COR-L47 (cell line): ENCODE data around the gene ALPK1.

Source experiments
- DNase-seq: peaks from one replicate; lab custom pipeline; 2025; lab: John Stamatoyannopoulos, UW

Gene ALPK1

GRCh38 chr4:112328734-112329130 lies 31.6 kb downstream of the ALPK1 start:
- DNase-seq: no peak

DNA sequence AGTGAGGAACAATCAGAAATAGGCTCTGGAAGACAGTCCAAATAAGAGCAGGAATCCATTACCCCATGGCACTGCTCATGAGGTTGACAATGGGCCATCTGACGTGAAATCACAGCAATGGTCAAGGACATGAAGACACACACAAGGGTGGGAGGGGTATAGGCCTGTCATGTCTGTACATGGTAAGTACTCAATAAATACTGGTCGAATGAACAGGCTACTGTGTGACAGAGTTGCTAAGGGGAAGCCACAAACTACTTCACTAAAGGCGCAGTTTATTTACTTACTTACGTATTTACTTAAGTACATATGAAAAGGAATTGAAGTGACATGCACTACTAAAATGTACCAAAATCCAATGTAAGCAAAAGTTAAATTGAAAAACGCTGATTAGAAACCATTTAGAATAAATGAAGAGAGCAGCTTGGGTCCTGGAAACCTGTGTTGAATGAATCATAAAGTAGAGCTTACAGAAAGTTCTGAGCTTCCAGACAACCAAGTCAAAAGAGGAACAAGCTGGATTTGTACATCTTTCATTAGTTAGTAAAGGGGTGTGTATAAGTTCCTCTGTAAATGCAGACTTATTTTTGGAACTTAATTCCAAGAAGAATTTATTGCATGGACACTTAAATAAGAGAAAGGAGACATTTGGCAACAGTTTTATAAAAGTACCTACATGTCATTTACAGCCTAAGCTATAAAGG lies 32.7 kb downstream of the ALPK1 start:
- DNase-seq: no peak

GRCh38 chr4:112330921-112331320 lies 33.8 kb downstream of the ALPK1 start:
- no peak for DNase-seq

- DNase-seq: no peak
These were observed 35.2 kb downstream of the ALPK1 start for GRCh38 chr4:112332398-112332797.

DNA sequence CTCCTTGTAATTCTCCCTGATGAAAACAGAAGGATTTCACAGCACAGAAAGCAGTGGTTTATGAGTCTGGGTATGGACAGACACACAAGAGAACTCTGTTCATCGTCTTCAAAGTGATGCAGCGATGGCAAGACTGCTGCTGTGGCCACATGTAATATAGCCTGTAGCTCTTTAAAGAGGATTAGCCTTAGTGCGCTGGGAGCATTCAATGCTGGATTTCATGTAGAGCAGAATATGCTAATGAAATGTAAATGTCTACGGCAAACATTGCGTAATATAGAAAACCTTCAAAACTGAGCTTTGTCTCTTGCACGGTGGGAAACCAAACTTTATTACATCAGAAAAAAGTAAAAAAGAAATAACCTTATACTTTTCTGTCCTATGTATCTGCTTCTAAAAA lies 42.9 kb downstream of the ALPK1 start:
- DNase-seq: no peak

GRCh38 chr4:112341033-112341432 lies 43.9 kb downstream of the ALPK1 start:
- DNase-seq: no peak

GRCh38 chr4:112343330-112344080 lies 46.3 kb downstream of the ALPK1 start:
- peak; percentile 31 for DNase-seq

GRCh38 chr4:112348488-112349158 lies 51.5 kb downstream of the ALPK1 start:
- peak; percentile 22 for DNase-seq

- no peak for DNase-seq
These were observed 55.6 kb downstream of the ALPK1 start for GRCh38 chr4:112352736-112353135.

DNA sequence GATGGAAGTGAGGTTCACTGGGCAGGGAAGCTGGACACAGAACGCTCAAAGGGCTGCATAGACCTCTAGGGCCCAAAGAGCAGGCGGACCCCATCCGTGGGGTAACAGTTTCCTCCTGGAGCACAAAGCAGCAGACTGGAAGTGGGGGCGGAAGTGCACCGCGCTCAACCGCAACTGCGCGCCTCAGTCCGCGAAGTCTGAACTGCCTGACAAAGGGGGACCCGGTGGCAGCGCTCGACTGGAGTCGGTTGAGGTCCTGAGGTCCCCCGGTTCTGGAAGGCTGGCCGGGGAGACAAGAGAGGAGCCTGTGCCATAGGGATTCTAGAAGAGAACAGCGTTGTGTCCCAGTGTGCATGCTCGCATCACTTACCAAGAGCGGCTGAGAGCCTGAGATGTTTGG lies 58.5 kb downstream of the ALPK1 start:
- no peak for DNase-seq

DNA sequence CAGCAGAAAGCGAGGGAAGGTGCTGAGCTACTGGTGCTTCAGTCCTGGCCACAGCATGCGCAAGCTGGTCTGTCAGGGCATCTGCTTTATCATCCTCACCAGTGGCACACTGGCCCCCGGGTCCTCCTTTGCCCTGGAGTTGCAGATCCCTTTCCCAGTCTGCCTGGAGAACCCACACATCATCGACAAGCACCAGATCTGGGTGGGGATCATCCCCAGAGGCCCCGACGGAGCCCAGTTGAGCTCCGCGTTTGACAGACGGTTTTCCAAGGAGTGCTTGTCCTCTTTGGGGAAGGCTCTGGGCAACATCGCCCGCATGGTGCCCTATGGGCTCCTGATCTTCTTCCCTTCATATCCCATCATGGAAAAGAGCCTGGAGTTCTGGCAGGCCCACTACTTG lies 60.3 kb downstream of the ALPK1 start:
- DNase-seq: no peak

DNA sequence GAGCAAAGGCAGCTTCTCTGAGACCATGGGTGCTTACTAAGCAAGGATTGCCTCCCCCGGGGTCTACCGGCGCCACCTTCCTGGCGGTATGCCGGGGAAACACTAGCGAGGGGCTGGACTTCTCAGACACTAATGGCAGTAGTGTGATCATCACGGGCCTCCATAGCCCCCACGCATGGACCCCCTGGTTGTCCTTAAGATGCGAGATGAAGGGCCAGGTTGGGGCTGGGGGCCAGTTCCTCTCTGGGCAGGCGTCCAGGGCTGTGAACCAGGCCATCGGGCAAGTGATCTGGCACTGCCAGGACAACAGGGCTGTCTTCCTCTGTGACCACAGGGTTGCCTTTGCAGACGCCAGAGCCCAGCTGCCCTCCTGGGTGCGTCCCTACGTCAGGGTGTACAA lies 60.7 kb downstream of the ALPK1 start:
- DNase-seq: no peak

GRCh38 chr4:112358415-112358814 lies 61.2 kb downstream of the ALPK1 start:
- no peak for DNase-seq

DNA sequence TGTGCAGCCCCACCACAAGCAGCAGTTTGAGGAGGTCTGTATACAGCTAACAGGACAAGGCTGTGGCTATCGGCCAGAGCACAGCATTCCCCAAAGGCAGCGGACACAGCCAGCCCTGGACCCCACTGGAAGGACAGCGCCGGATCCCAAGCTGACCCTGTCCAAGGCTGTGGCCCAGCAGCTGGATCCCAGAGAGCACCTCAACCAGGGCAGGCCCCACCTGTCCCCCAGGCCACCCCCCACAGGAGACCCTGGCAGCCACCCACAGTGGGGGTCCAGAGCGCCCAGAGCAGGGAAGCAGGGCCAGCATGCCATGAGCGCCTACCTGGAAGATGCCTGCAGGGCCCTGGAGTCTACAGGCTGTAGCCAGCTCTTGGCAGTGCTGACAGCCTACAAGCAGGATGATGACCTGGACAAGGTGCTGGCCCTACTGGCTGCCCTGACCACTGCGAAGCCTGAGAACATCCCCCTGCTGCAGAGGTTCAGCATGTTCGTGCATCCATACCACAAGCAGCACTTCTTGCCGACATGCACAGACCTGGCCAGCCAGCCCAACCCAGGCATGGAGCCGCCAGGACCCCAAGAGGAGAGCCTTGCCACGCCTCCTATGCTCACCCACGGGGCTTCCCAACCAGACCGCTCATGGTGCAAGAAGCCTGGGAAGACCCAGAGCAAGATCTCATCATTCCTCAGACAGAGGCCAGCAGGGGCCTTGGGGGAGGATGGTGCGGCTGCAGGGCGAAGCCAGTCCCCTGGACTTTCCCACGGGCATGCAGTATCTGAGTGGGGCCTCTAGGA lies 62.0 kb downstream of the ALPK1 start:
- DNase-seq: no peak

- no peak for DNase-seq
These were observed 64.1 kb downstream of the ALPK1 start for GRCh38 chr4:112361181-112361791.

DNA sequence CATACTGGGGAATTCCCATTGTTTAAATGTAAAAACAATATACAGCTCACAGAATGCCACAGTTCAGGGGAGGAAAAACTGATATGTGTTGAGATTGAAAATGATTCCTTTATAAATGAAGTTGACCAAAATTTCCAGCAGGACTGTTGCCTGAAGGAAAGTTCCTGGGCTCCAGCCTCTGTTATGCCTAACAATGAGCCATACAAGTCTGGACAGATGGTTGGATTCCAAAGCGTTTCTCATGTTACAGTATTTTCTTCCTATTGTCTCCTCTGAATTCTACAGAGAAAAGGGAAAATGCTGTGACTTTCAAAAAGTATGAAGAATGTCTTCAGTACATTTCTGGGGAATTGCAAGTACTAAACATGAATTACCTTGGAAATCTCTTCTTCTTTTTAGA lies 73.3 kb downstream of the ALPK1 start:
- no peak for DNase-seq

- DNase-seq: no peak
These were observed 74.2 kb downstream of the ALPK1 start for GRCh38 chr4:112371361-112371760.

GRCh38 chr4:112374850-112375249 lies 77.7 kb downstream of the ALPK1 start:
- DNase-seq: no peak

DNA sequence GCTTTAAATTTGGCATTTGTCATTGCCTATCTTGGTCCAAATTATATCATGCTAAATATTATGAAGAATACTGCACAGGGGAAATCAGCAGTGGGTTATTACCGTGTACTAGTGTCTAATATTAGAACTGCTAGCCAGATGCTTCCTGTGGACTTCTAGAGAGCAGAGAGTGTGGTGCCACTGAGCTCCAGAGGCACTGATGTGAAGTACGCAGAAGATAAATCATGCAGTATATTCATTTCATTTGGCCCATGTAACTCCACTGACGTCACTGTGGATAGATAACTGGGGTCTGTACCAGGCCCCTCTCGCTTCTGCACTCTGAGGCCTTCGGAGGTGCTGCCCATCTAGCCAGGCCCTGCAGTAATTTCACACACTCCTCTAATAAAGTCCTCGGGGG lies 80.0 kb downstream of the ALPK1 start:
- DNase-seq: no peak

GRCh38 chr4:112377594-112378242 lies 80.5 kb downstream of the ALPK1 start:
- DNase-seq: no peak

DNA sequence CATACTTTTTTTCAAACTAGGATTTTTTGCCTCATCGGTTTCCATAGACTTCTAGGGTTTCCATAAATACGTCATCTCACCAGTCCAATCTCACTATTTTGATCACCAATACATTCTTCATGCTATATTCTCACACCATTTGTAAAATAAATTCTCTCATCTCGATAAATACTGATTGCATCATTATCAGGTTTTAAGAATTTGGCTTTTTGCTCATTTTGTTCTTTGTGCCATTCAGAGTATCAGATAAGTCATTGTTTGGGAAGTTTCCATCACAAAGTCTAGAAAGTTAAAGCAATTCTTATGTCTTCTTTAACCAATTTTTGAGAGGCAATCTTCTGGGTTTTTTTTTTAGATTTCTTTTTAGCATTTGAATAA lies 81.1 kb downstream of the ALPK1 start:
- no peak for DNase-seq
